Left ventricle myocardium inferior (tissue), 1 donor: ENCODE results near the gene ZNF709. TPM values are rescaled to one million over a fixed set of nuclear protein-coding genes. Genes with fewer than 3 reads are reported as not detected.
"Not testable (repeated sequence)": the region's sequence is repeated elsewhere in the genome, so short reads cannot be mapped to it uniquely, and the experiment has no call there.

Experiments
- DNase-seq: peaks from one replicate; pipeline ENCODE4 v3.0.0-alpha.2; 2020
- H3K27ac ChIP-seq: fragments of 200-600 bp; replicated peaks from 2 replicates; pipeline ENCODE4 v1.8.0; 2021
- H3K27me3 ChIP-seq: fragments of 200-600 bp; 2 replicates; pipeline ENCODE4 v1.8.0; 2021; ENCODE audit warnings: low read depth
- H3K36me3 ChIP-seq: fragments of 200-600 bp; 2 replicates; pipeline ENCODE4 v1.8.0; 2021
- H3K4me1 ChIP-seq: fragments of 200-600 bp; 2 replicates; pipeline ENCODE4 v1.8.0; 2021
- H3K4me3 ChIP-seq: fragments of 200-600 bp; 2 replicates; pipeline ENCODE4 v1.8.0; 2021; ENCODE audit warnings: mild to moderate bottlenecking, moderate library complexity
- H3K9me3 ChIP-seq: fragments of 200-600 bp; replicated peaks from 2 replicates; pipeline ENCODE4 v1.8.0; 2021
- CTCF ChIP-seq: fragments of 200-600 bp; IDR thresholded peaks from 2 replicates; pipeline ENCODE4 v1.8.0; 2021; ENCODE audit warnings: antibody characterized with exemption, mild to moderate bottlenecking, borderline replicate concordance
- intact Hi-C: fragments of 100-400 bp; cut with micrococcal nuclease; formaldehyde crosslinking; loops from one replicate; pipeline ENCODE4 v1.11.0; 2022
- total RNA-seq: library from RNA; stranded (reverse); fragmentation: NEBNext Ultra II Directional; extraction: Animal tissue kit (Norgen Biotek cat#: 25700); gene quantifications from one replicate; pipeline ENCODE4 v1.2.1, GENCODE V29; 2021
- donor health status: DM: no; HTN: yes; CAD: no; lungs with severe emphysema.

ZNF709 gene
- total RNA-seq, 1 donor from 2014 or later: 1.1 TPM

DNA sequence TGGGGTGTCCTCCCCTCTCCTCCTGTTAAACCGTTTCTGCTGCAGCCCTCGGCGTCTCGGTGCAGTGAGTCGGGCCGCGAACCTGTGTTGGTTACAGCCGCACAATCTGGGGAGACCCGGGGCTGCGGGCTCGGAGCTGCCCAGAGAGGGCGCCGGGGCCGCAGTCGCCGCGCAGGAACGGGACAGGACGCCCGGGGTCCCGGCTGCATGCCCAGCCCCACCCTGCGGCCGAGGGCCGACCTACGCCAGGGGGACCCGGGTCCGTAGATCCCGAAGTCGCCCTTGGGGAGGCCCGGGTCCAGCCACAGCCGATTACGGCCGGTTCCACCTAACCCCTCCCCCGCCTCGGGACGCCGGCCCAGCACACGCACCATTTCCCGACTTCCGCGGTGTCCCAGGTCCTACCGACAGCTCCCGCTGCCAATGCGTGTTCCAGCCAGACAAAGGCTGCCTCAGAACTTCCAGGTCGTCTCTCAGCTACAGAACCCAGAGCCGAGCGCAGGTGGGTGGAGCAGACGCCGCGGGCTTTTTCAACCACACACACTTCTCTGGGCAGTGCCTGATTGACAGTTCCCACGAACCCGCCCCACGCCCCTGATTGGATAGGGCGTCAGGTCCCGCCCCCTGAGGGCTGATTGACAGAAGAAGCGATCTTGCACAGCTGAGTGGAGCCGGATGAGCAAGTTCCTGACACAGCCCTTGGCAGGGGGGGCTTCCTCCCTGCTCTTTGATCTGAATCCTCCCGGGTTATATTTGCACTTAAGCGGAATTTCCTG is 43.9 kb downstream of the ZNF709 start, which contains the start of gene ZNF443:
TSS of gene ZNF443 (minus strand) at position 481 of the 776 bp plus-strand sequence. CDS start at position 374, 107 bp downstream.
- no peaks in the 10 kb centered on the region for H3K27me3 ChIP-seq
- peaks cover 3% of the 10 kb centered on the region for H3K4me1 ChIP-seq
- H3K4me3 ChIP-seq: peak within 1 kb of the TSS; percentile 78
- no peak for TF ChIP-seq CTCF
- H3K27ac ChIP-seq: peak within 1 kb of the TSS; percentile 85
- no peaks in the 10 kb centered on the region for H3K36me3 ChIP-seq
- intact Hi-C loops: no loop called here
- peaks cover 19% of the 10 kb centered on the region for H3K9me3 ChIP-seq
- peak; percentile 99 for DNase-seq

DNA sequence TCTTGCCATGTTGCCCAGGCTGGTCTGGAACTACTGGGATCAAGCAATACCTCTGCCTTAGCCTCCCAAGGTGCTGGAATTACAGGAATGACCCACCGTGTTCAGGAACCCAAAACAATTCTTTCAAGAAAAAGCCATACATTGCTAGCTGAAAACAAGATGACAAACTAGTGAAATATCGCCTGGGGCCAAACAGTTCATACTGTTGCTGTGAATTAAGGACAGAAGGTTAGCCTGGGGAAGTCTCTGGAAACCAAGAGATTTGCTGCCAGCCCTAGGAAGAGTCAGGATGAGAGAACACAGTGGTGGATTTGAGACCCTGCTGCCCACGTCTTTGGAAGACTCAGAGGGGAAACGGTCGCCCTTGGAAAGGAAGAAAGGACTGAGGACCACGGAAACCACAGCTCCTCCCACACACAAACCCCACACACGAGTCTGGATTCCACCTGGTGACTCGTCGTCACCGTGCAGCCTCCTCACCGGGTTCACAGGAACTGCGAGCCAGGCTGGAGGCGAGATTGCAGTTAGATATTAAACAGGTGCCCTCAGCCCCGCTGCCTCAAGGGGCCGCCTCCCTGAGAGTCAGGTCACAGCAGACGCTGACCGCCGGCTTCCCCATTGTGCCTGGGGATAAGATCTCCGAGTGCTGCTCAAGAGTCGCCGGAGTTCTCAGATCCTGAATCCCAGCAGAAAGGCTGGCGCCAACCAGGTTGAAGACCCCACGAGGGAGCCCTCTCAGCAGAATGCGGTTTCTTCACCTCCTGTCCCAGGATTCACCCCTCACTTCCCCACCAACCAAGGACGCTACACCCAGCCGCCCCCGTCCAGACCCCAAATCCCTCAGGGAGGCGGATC is 44.7 kb downstream of the ZNF709 start:
- peaks cover 17% of the 10 kb centered on the region for H3K9me3 ChIP-seq
- H3K4me1 ChIP-seq, DNase-seq, H3K27me3 ChIP-seq, H3K36me3 ChIP-seq, intact Hi-C loops: not testable (repeated sequence)
- H3K27ac ChIP-seq: peak overlapping the region; percentile 85
- H3K4me3 ChIP-seq: peak overlapping the region; percentile 78

- Histone ChIP-seq H3K9me3 (peaks cover 15% of the 10 kb centered on the region), H3K36me3 (peaks cover 23% of the 10 kb centered on the region)
Measured at GRCh38 chr19:12430726-12431299, 53.8 kb downstream of the ZNF709 start.

DNA sequence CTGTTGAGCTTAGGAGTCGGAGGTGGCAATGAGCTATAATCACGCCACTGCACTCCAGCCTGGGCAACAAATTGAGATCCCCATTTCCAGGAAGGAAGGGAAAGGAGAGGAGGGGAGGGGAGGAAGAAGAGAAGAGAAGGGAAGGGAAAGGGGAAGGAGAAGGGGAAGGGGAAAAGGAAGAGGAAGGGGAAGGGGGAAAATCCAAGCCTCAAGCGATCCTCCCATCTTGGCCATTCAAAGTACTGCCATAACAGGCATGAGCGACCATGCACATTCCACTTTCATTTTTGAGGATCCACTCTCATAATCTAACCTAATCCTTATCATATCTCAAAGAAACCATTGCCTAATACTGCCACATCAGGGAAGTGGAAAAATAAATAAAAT is 58.7 kb downstream of the ZNF709 start:
- H3K27ac ChIP-seq: no peak overlapping the region
- no peak overlapping the region for H3K4me3 ChIP-seq
- TF ChIP-seq CTCF: no peak
- no peak for DNase-seq
- H3K36me3 ChIP-seq: peaks cover 23% of the 10 kb centered on the region
- intact Hi-C loops: no loop called here
- H3K27me3 ChIP-seq: no peaks in the 10 kb centered on the region
- peaks cover 7% of the 10 kb centered on the region for H3K9me3 ChIP-seq
- no peaks in the 10 kb centered on the region for H3K4me1 ChIP-seq

More at GRCh38 chr19:12430726-12431299, 53.8 kb downstream of the ZNF709 start:
- DNase-seq, H3K4me1 ChIP-seq, intact Hi-C loops, H3K4me3 ChIP-seq, H3K27me3 ChIP-seq, H3K27ac ChIP-seq: not testable (repeated sequence)

DNA sequence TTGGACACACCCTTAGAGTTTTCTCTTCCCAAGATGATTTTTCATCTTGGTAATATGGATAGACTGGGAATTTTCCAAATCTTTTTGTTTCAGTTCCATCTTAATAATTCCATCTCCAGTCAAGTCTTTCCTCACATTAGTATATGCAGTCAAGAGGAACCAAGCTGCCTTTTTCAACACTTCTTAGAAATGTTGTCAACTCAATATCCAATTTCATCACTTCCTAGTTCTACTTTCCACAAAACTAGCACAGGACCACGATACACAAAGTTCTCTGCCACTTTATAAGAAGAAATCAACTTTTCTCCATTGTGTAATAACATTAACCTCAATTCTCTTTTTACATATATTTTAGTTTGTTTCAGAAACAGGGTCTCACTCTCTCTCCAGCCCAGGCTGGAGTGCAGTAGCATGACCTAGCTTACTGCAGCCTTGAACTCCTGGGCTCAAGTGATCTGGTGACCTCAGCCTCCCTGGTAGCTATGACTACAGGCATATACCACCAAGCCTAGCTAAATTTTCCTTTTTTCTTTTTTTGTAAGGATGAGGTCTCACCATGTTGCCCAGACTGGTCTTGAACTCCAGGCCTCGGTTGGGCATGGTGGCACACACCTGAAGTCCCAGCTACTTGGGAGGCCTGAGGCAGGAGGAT is 59.3 kb downstream of the ZNF709 start:
- H3K9me3 ChIP-seq: peaks cover 2% of the 10 kb centered on the region
- intact Hi-C loops: no loop called here

DNA sequence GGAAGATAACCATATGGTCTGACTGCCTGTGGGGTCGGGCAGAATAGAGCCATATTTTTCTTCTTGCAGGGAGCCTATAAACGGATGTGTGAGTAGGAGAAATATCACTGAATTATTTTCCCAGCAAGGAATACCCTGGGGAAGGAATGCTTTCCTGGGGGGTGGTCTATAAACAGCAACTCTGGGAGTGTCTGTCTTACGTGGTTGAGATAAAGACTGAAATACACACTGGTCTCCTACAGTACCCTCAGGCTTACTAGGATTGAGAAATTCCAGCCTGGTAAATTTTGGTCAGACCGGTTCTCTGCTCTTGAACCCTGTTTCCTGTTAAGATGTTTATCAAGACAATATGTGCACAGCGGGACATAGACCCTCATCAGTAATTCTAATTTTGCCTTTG is 67.3 kb downstream of the ZNF709 start:
- H3K36me3 ChIP-seq, DNase-seq, H3K4me1 ChIP-seq, H3K27ac ChIP-seq, H3K27me3 ChIP-seq, H3K4me3 ChIP-seq, intact Hi-C loops: not testable (repeated sequence)
- H3K9me3 ChIP-seq: peaks cover 12% of the 10 kb centered on the region

More for the DNA sequence above, 59.3 kb downstream of the ZNF709 start:
- H3K4me1 ChIP-seq: no peaks in the 10 kb centered on the region
- no peak overlapping the region for H3K27ac ChIP-seq
- H3K4me3 ChIP-seq: no peak overlapping the region
- H3K27me3 ChIP-seq: no peaks in the 10 kb centered on the region
- TF ChIP-seq CTCF: no peak
- H3K36me3 ChIP-seq: peaks cover 18% of the 10 kb centered on the region
- DNase-seq: no peak
